OCI-LY7 (cell line): Measurements from ENCODE around the gene SMYD3. TPM values are rescaled to one million over a fixed set of nuclear protein-coding genes. Genes with fewer than 3 reads are reported as not detected.

ENCODE experiments used
- BruUV-seq: library from RNA; stranded (reverse); fragments of 400-500 nt; replicated peaks from 2 replicates; lab custom pipeline; 2021; lab: Mats Ljungman, UMichigan
- CTCF ChIA-PET: fragments of 300-600 bp; sonication (Branson Sonifier 250); formaldehyde crosslinking; loops from one replicate; lab custom pipeline; 2022; ENCODE audit warnings: antibody characterized with exemption; ENCODE audit not compliant: unreplicated experiment; lab: Charles Lee
- POLR2A ChIA-PET: fragments of 300-600 bp; sonication (Branson Sonifier 250); formaldehyde crosslinking; loops from one replicate; lab custom pipeline; 2022; ENCODE audit warnings: antibody characterized with exemption; lab: Charles Lee
- DNase-seq: peaks from one replicate; pipeline ENCODE4 v3.0.0-alpha.2; 2015; ENCODE audit warnings: low spot score
- H2AFZ ChIP-seq: fragments of 200-600 bp; sonication (generic), shearing (Covaris generic); 2 replicates; pipeline ENCODE4 v1.6.1; 2014; ENCODE audit warnings: mild to moderate bottlenecking, antibody characterized with exemption, low read length, moderate library complexity
- H3K27ac ChIP-seq: fragments of 200-600 bp; sonication (generic); 2 replicates; pipeline ENCODE4 v1.5.1; 2014; ENCODE audit warnings: mixed run types, low read depth, mild to moderate bottlenecking, moderate library complexity, low read length, inconsistent platforms; ENCODE audit not compliant: poor library complexity, severe bottlenecking
- H3K36me3 ChIP-seq: fragments of 200-600 bp; sonication (generic); 2 replicates; pipeline ENCODE4 v1.6.1; 2014; ENCODE audit warnings: mild to moderate bottlenecking, antibody characterized with exemption, low read length, moderate library complexity, mixed read lengths; ENCODE audit not compliant: insufficient read depth
- H3K4me1 ChIP-seq: fragments of 200-600 bp; sonication (generic); 2 replicates; pipeline ENCODE4 v1.5.1; 2014; ENCODE audit warnings: mild to moderate bottlenecking, low read length; ENCODE audit not compliant: insufficient read depth, poor library complexity, severe bottlenecking
- H3K4me2 ChIP-seq: fragments of 200-600 bp; sonication (generic); 2 replicates; pipeline ENCODE4 v1.6.1; 2014; ENCODE audit warnings: mild to moderate bottlenecking, low read length
- H3K4me3 ChIP-seq: fragments of 200-600 bp; sonication (generic); 2 replicates; pipeline ENCODE4 v1.5.1; 2014; ENCODE audit warnings: mild to moderate bottlenecking, low read depth, low read length; ENCODE audit not compliant: poor library complexity, severe bottlenecking
- H3K79me2 ChIP-seq: fragments of 200-600 bp; sonication (generic); 2 replicates; pipeline ENCODE4 v1.6.1; 2016; ENCODE audit warnings: low read depth, mild to moderate bottlenecking, low read length, moderate library complexity, mixed read lengths; ENCODE audit not compliant: insufficient read depth
- H3K9me2 ChIP-seq: fragments of 200-600 bp; sonication (generic); 2 replicates; pipeline ENCODE4 v1.6.1; 2016; ENCODE audit warnings: mild to moderate bottlenecking, low read length, mixed read lengths; ENCODE audit not compliant: insufficient read depth
- H3K9me3 ChIP-seq: fragments of 200-600 bp; sonication (generic); 2 replicates; pipeline ENCODE4 v1.6.1; 2014; ENCODE audit warnings: mild to moderate bottlenecking, mixed run types, low read length, mixed read lengths
- H4K20me1 ChIP-seq: fragments of 200-600 bp; sonication (generic); 2 replicates; pipeline ENCODE4 v1.6.1; 2014; ENCODE audit warnings: mild to moderate bottlenecking, antibody characterized with exemption, low read length, moderate library complexity, mixed read lengths; ENCODE audit not compliant: insufficient read depth
- CTCF ChIP-seq: fragments of 200-600 bp; sonication (generic); conservative IDR thresholded peaks from 2 replicates; pipeline ENCODE4 v1.5.1; 2014; ENCODE audit warnings: mild to moderate bottlenecking, antibody characterized with exemption, low read length, moderate library complexity, mixed read lengths
- EZH2phosphoT487 ChIP-seq: fragments of 200-600 bp; sonication (generic); IDR thresholded peaks from 2 replicates; pipeline ENCODE4 v1.6.1; 2018; ENCODE audit warnings: low read depth, borderline replicate concordance, mild to moderate bottlenecking, mixed run types, antibody characterized with exemption, low read length, moderate library complexity, mixed read lengths
- intact Hi-C: fragments of 100-400 bp; cut with micrococcal nuclease; formaldehyde crosslinking; loops from one replicate; pipeline ENCODE4 v1.10.0; 2022; ENCODE audit not compliant: unreplicated experiment
- total RNA-seq, 2 experiments: library from RNA; depleted of rRNA in 1 of 2; stranded (reverse); fragments of >200 nt in 1 of 2; shearing (Covaris generic) in 1 of 2; gene quantifications; 2 replicates each; pipeline ENCODE4 v1.2.3, GENCODE V29; 2014 to 2022

Gene SMYD3
- total RNA-seq, 2 experiments from 2014 or later: 28.9 to 34.5 TPM

DNA sequence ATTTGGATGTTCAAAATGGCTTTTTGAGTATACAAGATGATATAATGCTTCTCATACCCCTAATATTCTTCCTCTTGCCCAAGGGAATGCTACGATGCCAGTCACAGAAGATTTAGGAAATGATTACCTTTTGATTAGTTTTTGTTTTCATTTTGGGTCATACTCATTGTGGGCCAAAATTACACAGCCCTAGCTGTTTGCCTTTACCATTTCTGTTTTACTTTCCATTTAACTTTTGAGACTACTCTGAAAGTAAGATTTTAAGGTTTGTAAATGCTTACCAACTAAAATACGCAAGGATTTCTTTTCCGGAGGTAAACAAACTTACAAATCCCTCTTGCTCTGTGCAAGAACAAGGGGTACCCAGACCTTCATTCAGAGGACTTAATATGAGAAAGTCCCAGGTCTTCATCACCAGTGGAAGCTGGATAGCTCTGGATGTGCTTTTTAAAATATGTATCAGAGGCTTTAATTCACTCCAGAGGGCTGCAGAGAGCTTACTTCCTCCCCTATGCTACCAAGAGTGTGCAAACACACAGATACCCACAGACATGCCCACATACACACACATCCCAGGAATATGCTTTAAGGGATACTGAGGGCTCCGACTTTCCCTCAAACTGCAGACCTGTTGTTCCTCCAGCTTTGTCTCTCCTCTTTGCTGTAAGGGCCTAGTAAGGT is 631.4 kb downstream of the SMYD3 start:
- CTCF ChIA-PET: no interaction called here
- no peak for TF ChIP-seq CTCF
- no peak for TF ChIP-seq EZH2phosphoT487
- Histone ChIP-seq H3K4me1 (no peaks in the 10 kb centered on the region), H3K79me2 (no peaks in the 10 kb centered on the region), H3K4me2 (no peak overlapping the region), H3K9me2 (no peaks in the 10 kb centered on the region), H3K9me3 (no peaks in the 10 kb centered on the region), H3K27ac (no peak overlapping the region), H3K36me3 (no peaks in the 10 kb centered on the region), H3K4me3 (no peak overlapping the region), H4K20me1 (no peaks in the 10 kb centered on the region), H2AFZ (no peak overlapping the region)
- POLR2A ChIA-PET: no interaction called here
- no peak for DNase-seq
- BruUV-seq: no TSS peak
- intact Hi-C loops: no loop called here

- Histone ChIP-seq H3K4me2 (no peak overlapping the region), H3K9me2 (no peaks in the 10 kb centered on the region), H3K79me2 (no peaks in the 10 kb centered on the region), H3K27ac (no peak overlapping the region), H4K20me1 (no peaks in the 10 kb centered on the region), H3K36me3 (no peaks in the 10 kb centered on the region), H3K9me3 (no peaks in the 10 kb centered on the region), H3K4me3 (no peak overlapping the region), H3K4me1 (no peaks in the 10 kb centered on the region), H2AFZ (no peak overlapping the region)
- no peak for TF ChIP-seq CTCF
- no peak for TF ChIP-seq EZH2phosphoT487
- CTCF ChIA-PET: no interaction called here
- intact Hi-C loops: no loop called here
- DNase-seq: no peak
- no TSS peak for BruUV-seq
- POLR2A ChIA-PET: interaction anchor here (0.5 to 0.6 kb wide), 2 partner anchors 56 to 77 kb away, joined by 3 read pairs; no protein-coding TSS in a partner anchor
These were observed 632.0 kb downstream of the SMYD3 start for GRCh38 chr1:245874942-245875580.
